ENCODE results near the gene LAIR2. TPM values are rescaled to one million over a fixed set of nuclear protein-coding genes. Genes with fewer than 3 reads are reported as not detected.

Gene LAIR2
- polyA plus RNA-seq, 2 of the 4 experiments (the other 2 are of a cell fraction): not detected

- TF ChIP-seq RFX5 (IDR thresholded peaks at IDR 0.05) (no peak), KDM5A (IDR thresholded peaks at IDR 0.05) (no peak), ZFP36 (IDR thresholded peaks at IDR 0.05; ENCODE audit: borderline replicate concordance, partially characterized antibody) (no peak), MAZ (IDR thresholded peaks at IDR 0.05; ENCODE audit: borderline replicate concordance, low read depth, low read length) (no peak), MYC (IDR thresholded peaks at IDR 0.05; ENCODE audit: borderline replicate concordance, low read length) (peak; percentile 58; the same call in 1 of the 2 replicates), NFE2L2 (conservative IDR thresholded peaks at IDR 0.05; ENCODE audit: low read length) (no peak), RCOR1 (IDR thresholded peaks at IDR 0.05; ENCODE audit: low read depth, low read length) (no peak), CBX8 (IDR thresholded peaks at IDR 0.05) (no peak), NR3C1 (IDR thresholded peaks at IDR 0.05) (no peak), KDM1A (IDR thresholded peaks at IDR 0.05; ENCODE audit: low read depth) (no peak), HDAC2 (IDR thresholded peaks at IDR 0.05) (no peak), EHMT2 (IDR thresholded peaks at IDR 0.05; ENCODE audit: low read depth) (no peak), FOSB (CRISPR knock-in tag; IDR thresholded peaks at IDR 0.05) (peak; percentile 92), CEBPB (IDR thresholded peaks at IDR 0.05) (no peak), TP53 (CRISPR knock-in tag; IDR thresholded peaks at IDR 0.05) (peak; percentile 44), BHLHE40 (IDR thresholded peaks at IDR 0.05; ENCODE audit: low read depth, low read length) (no peak), POLR2A (IDR thresholded peaks at IDR 0.05; ENCODE audit: low read length) (no peak; the same call in none of the 2 replicates), SREBF2 (IDR thresholded peaks at IDR 0.05) (no peak), GATA3 (IDR thresholded peaks at IDR 0.05; ENCODE audit: borderline replicate concordance) (peak; percentile 50; the same call in 1 of the 2 replicates), HEYL (CRISPR knock-in tag; IDR thresholded peaks at IDR 0.05) (no peak), BCL3 (IDR thresholded peaks at IDR 0.05) (peak; percentile 13; the same call in 1 of the 3 replicates), CHD2 (IDR thresholded peaks at IDR 0.05; ENCODE audit: low read length, partially characterized antibody) (peak; percentile 15), EP300 (IDR thresholded peaks at IDR 0.05) (no peak), HOXA7 (CRISPR knock-in tag; IDR thresholded peaks at IDR 0.05) (peak; percentile 87), ATOH8 (CRISPR knock-in tag; IDR thresholded peaks at IDR 0.05; ENCODE audit: low read depth) (peak; percentile 37; the same call in 1 of the 2 replicates), HES2 (IDR thresholded peaks at IDR 0.05) (no peak), HOXB13 (CRISPR knock-in tag; IDR thresholded peaks at IDR 0.05; ENCODE audit: low read depth) (peak; percentile 61; the same call in 1 of the 2 replicates), FOXS1 (CRISPR knock-in tag; IDR thresholded peaks at IDR 0.05) (no peak), SMC3 (IDR thresholded peaks at IDR 0.05) (no peak)
- TF ChIP-seq, protein P1, sequence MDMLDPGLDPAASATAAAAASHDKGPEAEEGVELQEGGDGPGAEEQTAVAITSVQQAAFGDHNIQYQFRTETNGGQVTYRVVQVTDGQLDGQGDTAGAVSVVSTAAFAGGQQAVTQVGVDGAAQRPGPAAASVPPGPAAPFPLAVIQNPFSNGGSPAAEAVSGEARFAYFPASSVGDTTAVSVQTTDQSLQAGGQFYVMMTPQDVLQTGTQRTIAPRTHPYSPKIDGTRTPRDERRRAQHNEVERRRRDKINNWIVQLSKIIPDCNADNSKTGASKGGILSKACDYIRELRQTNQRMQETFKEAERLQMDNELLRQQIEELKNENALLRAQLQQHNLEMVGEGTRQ (IDR thresholded peaks at IDR 0.05): 0 out of 2 replicates have a peak, but pooled peaks have one; percentile 1
- TF ChIP-seq, protein P2, sequence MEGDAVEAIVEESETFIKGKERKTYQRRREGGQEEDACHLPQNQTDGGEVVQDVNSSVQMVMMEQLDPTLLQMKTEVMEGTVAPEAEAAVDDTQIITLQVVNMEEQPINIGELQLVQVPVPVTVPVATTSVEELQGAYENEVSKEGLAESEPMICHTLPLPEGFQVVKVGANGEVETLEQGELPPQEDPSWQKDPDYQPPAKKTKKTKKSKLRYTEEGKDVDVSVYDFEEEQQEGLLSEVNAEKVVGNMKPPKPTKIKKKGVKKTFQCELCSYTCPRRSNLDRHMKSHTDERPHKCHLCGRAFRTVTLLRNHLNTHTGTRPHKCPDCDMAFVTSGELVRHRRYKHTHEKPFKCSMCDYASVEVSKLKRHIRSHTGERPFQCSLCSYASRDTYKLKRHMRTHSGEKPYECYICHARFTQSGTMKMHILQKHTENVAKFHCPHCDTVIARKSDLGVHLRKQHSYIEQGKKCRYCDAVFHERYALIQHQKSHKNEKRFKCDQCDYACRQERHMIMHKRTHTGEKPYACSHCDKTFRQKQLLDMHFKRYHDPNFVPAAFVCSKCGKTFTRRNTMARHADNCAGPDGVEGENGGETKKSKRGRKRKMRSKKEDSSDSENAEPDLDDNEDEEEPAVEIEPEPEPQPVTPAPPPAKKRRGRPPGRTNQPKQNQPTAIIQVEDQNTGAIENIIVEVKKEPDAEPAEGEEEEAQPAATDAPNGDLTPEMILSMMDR (IDR thresholded peaks at IDR 0.05): peak; percentile 39
- TF ChIP-seq, protein P3, sequence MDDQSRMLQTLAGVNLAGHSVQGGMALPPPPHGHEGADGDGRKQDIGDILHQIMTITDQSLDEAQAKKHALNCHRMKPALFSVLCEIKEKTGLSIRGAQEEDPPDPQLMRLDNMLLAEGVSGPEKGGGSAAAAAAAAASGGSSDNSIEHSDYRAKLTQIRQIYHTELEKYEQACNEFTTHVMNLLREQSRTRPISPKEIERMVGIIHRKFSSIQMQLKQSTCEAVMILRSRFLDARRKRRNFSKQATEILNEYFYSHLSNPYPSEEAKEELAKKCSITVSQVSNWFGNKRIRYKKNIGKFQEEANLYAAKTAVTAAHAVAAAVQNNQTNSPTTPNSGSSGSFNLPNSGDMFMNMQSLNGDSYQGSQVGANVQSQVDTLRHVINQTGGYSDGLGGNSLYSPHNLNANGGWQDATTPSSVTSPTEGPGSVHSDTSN (IDR thresholded peaks at IDR 0.05): peak; percentile 70
- TF ChIP-seq, protein P4, sequence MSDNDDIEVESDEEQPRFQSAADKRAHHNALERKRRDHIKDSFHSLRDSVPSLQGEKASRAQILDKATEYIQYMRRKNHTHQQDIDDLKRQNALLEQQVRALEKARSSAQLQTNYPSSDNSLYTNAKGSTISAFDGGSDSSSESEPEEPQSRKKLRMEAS (IDR thresholded peaks at IDR 0.05): peak; percentile 93
- TF ChIP-seq, protein P5, sequence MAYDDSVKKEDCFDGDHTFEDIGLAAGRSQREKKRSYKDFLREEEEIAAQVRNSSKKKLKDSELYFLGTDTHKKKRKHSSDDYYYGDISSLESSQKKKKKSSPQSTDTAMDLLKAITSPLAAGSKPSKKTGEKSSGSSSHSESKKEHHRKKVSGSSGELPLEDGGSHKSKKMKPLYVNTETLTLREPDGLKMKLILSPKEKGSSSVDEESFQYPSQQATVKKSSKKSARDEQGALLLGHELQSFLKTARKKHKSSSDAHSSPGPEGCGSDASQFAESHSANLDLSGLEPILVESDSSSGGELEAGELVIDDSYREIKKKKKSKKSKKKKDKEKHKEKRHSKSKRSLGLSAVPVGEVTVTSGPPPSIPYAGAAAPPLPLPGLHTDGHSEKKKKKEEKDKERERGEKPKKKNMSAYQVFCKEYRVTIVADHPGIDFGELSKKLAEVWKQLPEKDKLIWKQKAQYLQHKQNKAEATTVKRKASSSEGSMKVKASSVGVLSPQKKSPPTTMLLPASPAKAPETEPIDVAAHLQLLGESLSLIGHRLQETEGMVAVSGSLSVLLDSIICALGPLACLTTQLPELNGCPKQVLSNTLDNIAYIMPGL (CRISPR knock-in tag; IDR thresholded peaks at IDR 0.05; ENCODE audit: borderline replicate concordance): peak; percentile 73; the same call in 1 of the 2 replicates
Observed at GRCh38 chr19:54462655-54463530, 39.7 kb upstream of the LAIR2 start (continued).
